BJ (cell line): ENCODE measurements around the gene OPA3. TPM values are rescaled to one million over a fixed set of nuclear protein-coding genes. Genes with fewer than 3 reads are reported as not detected.
"Not testable (repeated sequence)": the region's sequence is repeated elsewhere in the genome, so short reads cannot be mapped to it uniquely, and the experiment has no call there.

ENCODE experiments used
- CTCF ChIA-PET: fragments of 350-600 bp; formaldehyde crosslinking; extraction: SDS; loops from one replicate; lab custom pipeline; 2021; ENCODE audit warnings: antibody characterized with exemption, inconsistent platforms; lab: Yijun Ruan, JAX
- POLR2A ChIA-PET: fragments of 300-600 bp; sonication (Branson Sonifier 250); formaldehyde crosslinking; extraction: SDS; loops from one replicate; lab custom pipeline; 2021; ENCODE audit warnings: antibody characterized with exemption; lab: Charles Lee
- DNase-seq: peaks from one replicate; pipeline ENCODE4 v3.0.0-alpha.2; 2011; ENCODE audit warnings: low read depth
- H3K27me3 ChIP-seq: 2 replicates; pipeline ENCODE4 v1.6.0; 2011; ENCODE audit warnings: low read length; ENCODE audit not compliant: control insufficient read depth, insufficient read depth
- H3K36me3 ChIP-seq: 2 replicates; pipeline ENCODE4 v1.5.1; 2011; ENCODE audit warnings: low read length; ENCODE audit not compliant: control insufficient read depth, insufficient read depth
- H3K4me3 ChIP-seq: 2 replicates; pipeline ENCODE4 v1.5.1; 2011; ENCODE audit warnings: low read depth, mild to moderate bottlenecking, control low read depth, low read length
- CTCF ChIP-seq: IDR thresholded peaks from 2 replicates; pipeline ENCODE4 v1.5.1; 2011; ENCODE audit warnings: low read depth, mild to moderate bottlenecking, control low read depth, inconsistent platforms, low read length, moderate library complexity; ENCODE audit not compliant: insufficient read depth
- polyA plus RNA-seq: library from polyadenylated mRNA; depleted of rRNA; stranded (reverse); fragments of >200 nt; gene quantifications from 2 replicates; pipeline ENCODE4 v1.2.3, GENCODE V29; 2011

The OPA3 gene
- polyA plus RNA-seq, 1 experiment, result 15.1 TPM

GRCh38 chr19:45511074-45511473, 73.5 kb downstream of the OPA3 start:
- ChIA-PET POLR2A (no interaction called here), CTCF (interaction anchor here (0.6 to 1.2 kb wide), 2 partner anchors 43 to 131 kb away, joined by 3 read pairs; partner anchors contain the start of gene FOSB)
- Histone ChIP-seq H3K27me3 (no peaks in the 10 kb centered on the region), H3K4me3 (no peak overlapping the region), H3K36me3 (peaks cover 2% of the 10 kb centered on the region; the same call in 1 of the 2 replicates)
- no peak for TF ChIP-seq CTCF
- DNase-seq, result no peak

- CTCF ChIA-PET, result interaction anchor here (0.6 to 1.3 kb wide), 5 partner anchors 17 to 132 kb away, joined by 3 to 6 read pairs (median 3); partner anchors contain the start of genes EML2 and FOSB
- POLR2A ChIA-PET, H3K27me3 ChIP-seq, H3K4me3 ChIP-seq, H3K36me3 ChIP-seq, DNase-seq: not testable (repeated sequence)
These were observed 74.2 kb downstream of the OPA3 start for GRCh38 chr19:45510352-45510751.

- H3K36me3 ChIP-seq, result no peaks in the 10 kb centered on the region
- ChIA-PET CTCF (interaction anchor here (0.8 to 1.3 kb wide), 4 partner anchors 16 to 130 kb away, joined by 3 to 6 read pairs (median 3); partner anchors contain the start of gene EML2), POLR2A (no interaction called here)
- H3K4me3 ChIP-seq, result peak overlapping the region; percentile 59
- DNase-seq, result no peak
- no peaks in the 10 kb centered on the region for H3K27me3 ChIP-seq
- TF ChIP-seq CTCF, result no peak
These were observed 74.9 kb downstream of the OPA3 start for GRCh38 chr19:45509692-45510015.

GRCh38 chr19:45508861-45509691, 75.5 kb downstream of the OPA3 start:
- no peak for TF ChIP-seq CTCF
- Histone ChIP-seq H3K4me3 (peak overlapping the region; percentile 59), H3K27me3 (no peaks in the 10 kb centered on the region), H3K36me3 (no peaks in the 10 kb centered on the region)
- ChIA-PET POLR2A (no interaction called here), CTCF (interaction anchor here (1.0 to 1.9 kb wide), 5 partner anchors 17 to 133 kb away, joined by 3 to 9 read pairs (median 6); partner anchors contain the start of gene EML2)
- DNase-seq, result no peak

- ChIA-PET CTCF (interaction anchor here (0.9 to 1.9 kb wide), 4 partner anchors 12 to 134 kb away, joined by 4 to 9 read pairs (median 6); no protein-coding TSS in a partner anchor), POLR2A (no interaction called here)
- Histone ChIP-seq H3K4me3 (peak overlapping the region; percentile 59), H3K36me3 (no peaks in the 10 kb centered on the region), H3K27me3 (no peaks in the 10 kb centered on the region)
- no peak for TF ChIP-seq CTCF
- DNase-seq, result no peak
These were observed 76.2 kb downstream of the OPA3 start for GRCh38 chr19:45508417-45508860.
